Measurements from ENCODE around the gene OSBPL6.

DNA sequence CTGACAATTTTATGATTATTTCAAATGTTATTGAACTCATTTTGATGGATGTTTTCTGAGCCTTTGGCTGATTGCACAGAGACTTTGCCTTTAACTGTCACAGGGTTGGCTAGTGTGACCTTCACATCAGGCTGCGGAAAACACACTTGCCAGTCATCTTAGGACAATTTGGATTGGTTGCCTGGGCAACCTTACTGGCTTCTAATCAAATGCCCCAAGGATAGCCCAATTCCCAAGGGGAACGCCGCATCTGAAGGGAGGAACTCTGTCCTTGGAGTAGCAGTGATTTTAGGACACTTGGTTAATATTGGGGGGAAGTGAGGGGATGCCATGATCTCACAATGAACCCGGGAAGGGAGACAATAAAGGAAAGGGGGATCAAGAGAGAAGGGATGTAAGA lies 29.5 kb downstream of the OSBPL6 start:
- TF ChIP-seq, protein P1, sequence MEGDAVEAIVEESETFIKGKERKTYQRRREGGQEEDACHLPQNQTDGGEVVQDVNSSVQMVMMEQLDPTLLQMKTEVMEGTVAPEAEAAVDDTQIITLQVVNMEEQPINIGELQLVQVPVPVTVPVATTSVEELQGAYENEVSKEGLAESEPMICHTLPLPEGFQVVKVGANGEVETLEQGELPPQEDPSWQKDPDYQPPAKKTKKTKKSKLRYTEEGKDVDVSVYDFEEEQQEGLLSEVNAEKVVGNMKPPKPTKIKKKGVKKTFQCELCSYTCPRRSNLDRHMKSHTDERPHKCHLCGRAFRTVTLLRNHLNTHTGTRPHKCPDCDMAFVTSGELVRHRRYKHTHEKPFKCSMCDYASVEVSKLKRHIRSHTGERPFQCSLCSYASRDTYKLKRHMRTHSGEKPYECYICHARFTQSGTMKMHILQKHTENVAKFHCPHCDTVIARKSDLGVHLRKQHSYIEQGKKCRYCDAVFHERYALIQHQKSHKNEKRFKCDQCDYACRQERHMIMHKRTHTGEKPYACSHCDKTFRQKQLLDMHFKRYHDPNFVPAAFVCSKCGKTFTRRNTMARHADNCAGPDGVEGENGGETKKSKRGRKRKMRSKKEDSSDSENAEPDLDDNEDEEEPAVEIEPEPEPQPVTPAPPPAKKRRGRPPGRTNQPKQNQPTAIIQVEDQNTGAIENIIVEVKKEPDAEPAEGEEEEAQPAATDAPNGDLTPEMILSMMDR (IDR thresholded peaks at IDR 0.05; ENCODE audit: low read depth, low read length, missing input control), result no peak
- no peak for TF ChIP-seq TAF1 (conservative IDR thresholded peaks at IDR 0.05)
- TF ChIP-seq YY1 (IDR thresholded peaks at IDR 0.05), result no peak
- TF ChIP-seq RAD21 (IDR thresholded peaks at IDR 0.05), result no peak
- no peak for TF ChIP-seq FOXA1 (IDR thresholded peaks at IDR 0.05)
- no peak for TF ChIP-seq JUND (IDR thresholded peaks at IDR 0.05)
- TF ChIP-seq, protein P2, sequence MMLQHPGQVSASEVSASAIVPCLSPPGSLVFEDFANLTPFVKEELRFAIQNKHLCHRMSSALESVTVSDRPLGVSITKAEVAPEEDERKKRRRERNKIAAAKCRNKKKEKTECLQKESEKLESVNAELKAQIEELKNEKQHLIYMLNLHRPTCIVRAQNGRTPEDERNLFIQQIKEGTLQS (IDR thresholded peaks at IDR 0.05), result no peak
- TF ChIP-seq, protein P3, sequence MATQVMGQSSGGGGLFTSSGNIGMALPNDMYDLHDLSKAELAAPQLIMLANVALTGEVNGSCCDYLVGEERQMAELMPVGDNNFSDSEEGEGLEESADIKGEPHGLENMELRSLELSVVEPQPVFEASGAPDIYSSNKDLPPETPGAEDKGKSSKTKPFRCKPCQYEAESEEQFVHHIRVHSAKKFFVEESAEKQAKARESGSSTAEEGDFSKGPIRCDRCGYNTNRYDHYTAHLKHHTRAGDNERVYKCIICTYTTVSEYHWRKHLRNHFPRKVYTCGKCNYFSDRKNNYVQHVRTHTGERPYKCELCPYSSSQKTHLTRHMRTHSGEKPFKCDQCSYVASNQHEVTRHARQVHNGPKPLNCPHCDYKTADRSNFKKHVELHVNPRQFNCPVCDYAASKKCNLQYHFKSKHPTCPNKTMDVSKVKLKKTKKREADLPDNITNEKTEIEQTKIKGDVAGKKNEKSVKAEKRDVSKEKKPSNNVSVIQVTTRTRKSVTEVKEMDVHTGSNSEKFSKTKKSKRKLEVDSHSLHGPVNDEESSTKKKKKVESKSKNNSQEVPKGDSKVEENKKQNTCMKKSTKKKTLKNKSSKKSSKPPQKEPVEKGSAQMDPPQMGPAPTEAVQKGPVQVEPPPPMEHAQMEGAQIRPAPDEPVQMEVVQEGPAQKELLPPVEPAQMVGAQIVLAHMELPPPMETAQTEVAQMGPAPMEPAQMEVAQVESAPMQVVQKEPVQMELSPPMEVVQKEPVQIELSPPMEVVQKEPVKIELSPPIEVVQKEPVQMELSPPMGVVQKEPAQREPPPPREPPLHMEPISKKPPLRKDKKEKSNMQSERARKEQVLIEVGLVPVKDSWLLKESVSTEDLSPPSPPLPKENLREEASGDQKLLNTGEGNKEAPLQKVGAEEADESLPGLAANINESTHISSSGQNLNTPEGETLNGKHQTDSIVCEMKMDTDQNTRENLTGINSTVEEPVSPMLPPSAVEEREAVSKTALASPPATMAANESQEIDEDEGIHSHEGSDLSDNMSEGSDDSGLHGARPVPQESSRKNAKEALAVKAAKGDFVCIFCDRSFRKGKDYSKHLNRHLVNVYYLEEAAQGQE (IDR thresholded peaks at IDR 0.05), result no peak
- TF ChIP-seq FOXA2 (IDR thresholded peaks at IDR 0.05), result no peak

Data from liver (tissue), 3 donors.